K562 (cell line): Measurements from ENCODE around the gene CPE.

Experiments
- EZH2 ChIP-seq: IDR thresholded peaks from 2 replicates; pipeline ENCODE4 v1.6.1; 2012; ENCODE audit warnings: low read depth, mild to moderate bottlenecking, inconsistent platforms, low read length, borderline replicate concordance
- GABPB1 ChIP-seq: sonication (generic); formaldehyde crosslinking; IDR thresholded peaks from 2 replicates; pipeline ENCODE4 v1.8.0; 2022; ENCODE audit warnings: mild to moderate bottlenecking, missing genetic modification reagents
- HDGF ChIP-seq: fragments of 450-650 bp; IDR thresholded peaks from 2 replicates; pipeline ENCODE4 v1.6.1; 2016
- PML ChIP-seq: IDR thresholded peaks from 2 replicates; pipeline ENCODE4 v1.6.1; 2012; ENCODE audit warnings: low read length, inconsistent platforms
- POLR2AphosphoS2 ChIP-seq: IDR thresholded peaks from 2 replicates; pipeline ENCODE4 v1.6.1; 2012; ENCODE audit warnings: low read length, improper control_type of control experiment
- TF ChIP-seq, protein P1 (sequence below), 3 experiments: IDR thresholded peaks in 2 of 3; conservative IDR thresholded peaks in 1 of 3; 2 replicates each; pipeline ENCODE4 v1.5.1; 2011 to 2012; ENCODE audit warnings: low read length in 3 of 3, mild to moderate bottlenecking in 3 of 3, control low read depth in 2 of 3, improper control_type of control experiment in 1 of 3, inconsistent platforms in 1 of 3, low read depth in 1 of 3, mixed read lengths in 1 of 3, moderate library complexity in 1 of 3; ENCODE audit not compliant: insufficient read depth in 2 of 3
- TF ChIP-seq, protein P2 (sequence below): fragments of 250-450 bp; sonication (Bioruptor Pico); IDR thresholded peaks from 2 replicates; pipeline ENCODE4 v1.8.0; 2022; ENCODE audit warnings: moderate library complexity, mild to moderate bottlenecking, inconsistent platforms
- TF ChIP-seq, protein P3 (sequence below): sonication (generic); formaldehyde crosslinking; IDR thresholded peaks from 2 replicates; pipeline ENCODE4 v1.8.0; 2022; ENCODE audit warnings: mild to moderate bottlenecking, low read depth, missing genetic modification reagents

DNA sequence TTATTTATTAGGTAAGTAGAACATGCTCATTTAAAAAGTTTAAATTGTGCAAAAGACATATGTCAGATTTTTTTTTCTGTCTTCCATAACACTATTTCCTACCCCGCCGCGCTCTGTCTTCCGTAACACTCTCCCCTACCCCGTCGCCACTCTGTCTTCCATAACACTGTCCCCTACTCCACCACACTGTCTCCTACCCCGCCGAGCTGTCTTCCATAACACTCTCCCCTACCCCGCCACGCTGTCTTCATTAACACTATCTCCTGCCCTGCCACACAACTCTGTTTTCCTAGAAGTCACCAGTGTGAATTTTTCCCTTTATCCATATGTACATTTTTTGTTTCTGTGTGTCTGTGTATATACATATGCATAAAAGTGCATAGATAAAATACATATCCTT lies 47.0 kb upstream of the CPE start:
- no peak for TF ChIP-seq HDGF
- TF ChIP-seq, protein P1, sequence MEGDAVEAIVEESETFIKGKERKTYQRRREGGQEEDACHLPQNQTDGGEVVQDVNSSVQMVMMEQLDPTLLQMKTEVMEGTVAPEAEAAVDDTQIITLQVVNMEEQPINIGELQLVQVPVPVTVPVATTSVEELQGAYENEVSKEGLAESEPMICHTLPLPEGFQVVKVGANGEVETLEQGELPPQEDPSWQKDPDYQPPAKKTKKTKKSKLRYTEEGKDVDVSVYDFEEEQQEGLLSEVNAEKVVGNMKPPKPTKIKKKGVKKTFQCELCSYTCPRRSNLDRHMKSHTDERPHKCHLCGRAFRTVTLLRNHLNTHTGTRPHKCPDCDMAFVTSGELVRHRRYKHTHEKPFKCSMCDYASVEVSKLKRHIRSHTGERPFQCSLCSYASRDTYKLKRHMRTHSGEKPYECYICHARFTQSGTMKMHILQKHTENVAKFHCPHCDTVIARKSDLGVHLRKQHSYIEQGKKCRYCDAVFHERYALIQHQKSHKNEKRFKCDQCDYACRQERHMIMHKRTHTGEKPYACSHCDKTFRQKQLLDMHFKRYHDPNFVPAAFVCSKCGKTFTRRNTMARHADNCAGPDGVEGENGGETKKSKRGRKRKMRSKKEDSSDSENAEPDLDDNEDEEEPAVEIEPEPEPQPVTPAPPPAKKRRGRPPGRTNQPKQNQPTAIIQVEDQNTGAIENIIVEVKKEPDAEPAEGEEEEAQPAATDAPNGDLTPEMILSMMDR (IDR thresholded peaks at IDR 0.05 in 2 of 3, conservative IDR thresholded peaks at IDR 0.05 in 1 of 3; ENCODE audit: insufficient read depth in 2 of 3, low read depth in 1 of 3, low read length in 3 of 3) = no peak
- no peak for TF ChIP-seq EZH2
- no peak for TF ChIP-seq GABPB1 (CRISPR knock-in tag)
- TF ChIP-seq, protein P2, sequence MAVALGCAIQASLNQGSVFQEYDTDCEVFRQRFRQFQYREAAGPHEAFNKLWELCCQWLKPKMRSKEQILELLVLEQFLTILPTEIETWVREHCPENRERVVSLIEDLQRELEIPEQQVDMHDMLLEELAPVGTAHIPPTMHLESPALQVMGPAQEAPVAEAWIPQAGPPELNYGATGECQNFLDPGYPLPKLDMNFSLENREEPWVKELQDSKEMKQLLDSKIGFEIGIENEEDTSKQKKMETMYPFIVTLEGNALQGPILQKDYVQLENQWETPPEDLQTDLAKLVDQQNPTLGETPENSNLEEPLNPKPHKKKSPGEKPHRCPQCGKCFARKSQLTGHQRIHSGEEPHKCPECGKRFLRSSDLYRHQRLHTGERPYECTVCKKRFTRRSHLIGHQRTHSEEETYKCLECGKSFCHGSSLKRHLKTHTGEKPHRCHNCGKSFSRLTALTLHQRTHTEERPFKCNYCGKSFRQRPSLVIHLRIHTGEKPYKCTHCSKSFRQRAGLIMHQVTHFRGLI (CRISPR knock-in tag) = no peak
- no peak for TF ChIP-seq PML
- no peak; the same call in 1 of the 2 replicates for TF ChIP-seq POLR2AphosphoS2
- TF ChIP-seq, protein P3, sequence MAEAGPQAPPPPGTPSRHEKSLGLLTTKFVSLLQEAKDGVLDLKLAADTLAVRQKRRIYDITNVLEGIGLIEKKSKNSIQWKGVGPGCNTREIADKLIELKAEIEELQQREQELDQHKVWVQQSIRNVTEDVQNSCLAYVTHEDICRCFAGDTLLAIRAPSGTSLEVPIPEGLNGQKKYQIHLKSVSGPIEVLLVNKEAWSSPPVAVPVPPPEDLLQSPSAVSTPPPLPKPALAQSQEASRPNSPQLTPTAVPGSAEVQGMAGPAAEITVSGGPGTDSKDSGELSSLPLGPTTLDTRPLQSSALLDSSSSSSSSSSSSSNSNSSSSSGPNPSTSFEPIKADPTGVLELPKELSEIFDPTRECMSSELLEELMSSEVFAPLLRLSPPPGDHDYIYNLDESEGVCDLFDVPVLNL (CRISPR knock-in tag) = no peak
